A549 (cell line): ENCODE data around the gene KCNIP4.

Experiments
- CTCF ChIP-seq: fragments of >200 bp; sonication (Bioruptor Twin); formaldehyde crosslinking; IDR thresholded peaks from 3 replicates; pipeline ENCODE4 v1.5.1; 2016
- EP300 ChIP-seq, 2 experiments: fragments of >200 bp; sonication (Bioruptor Twin); formaldehyde crosslinking; IDR thresholded peaks; 2 replicates in 1 of 2; 3 replicates in 1 of 2; pipeline ENCODE4 v1.6.1; 2016 to 2017
- FOSL2 ChIP-seq, 2 experiments: fragments of 450-650 bp in 1 of 2; fragments of >200 bp in 1 of 2; sonication (Bioruptor Twin) in 1 of 2; formaldehyde crosslinking; IDR thresholded peaks; 2 replicates each; pipeline versions ENCODE4 v1.5.0 to v1.6.1; 2016 to 2020; ENCODE audit warnings: mild to moderate bottlenecking in 1 of 2, moderate library complexity in 1 of 2
- KDM5A ChIP-seq: fragments of 200-600 bp; sonication (generic); IDR thresholded peaks from 2 replicates; pipeline ENCODE4 v1.6.1; 2016; ENCODE audit warnings: antibody characterized with exemption, mild to moderate bottlenecking
- MYC ChIP-seq: IDR thresholded peaks from 2 replicates; pipeline ENCODE4 v1.6.1; 2012; ENCODE audit warnings: mild to moderate bottlenecking, inconsistent platforms, low read length, improper control_type of control experiment, borderline replicate concordance
- POLR2AphosphoS2 ChIP-seq: conservative IDR thresholded peaks from 2 replicates; pipeline ENCODE4 v1.6.1; 2012; ENCODE audit warnings: low read length, improper control_type of control experiment, inconsistent platforms
- RCOR1 ChIP-seq: fragments of 150-350 bp; IDR thresholded peaks from 2 replicates; pipeline ENCODE4 v1.6.1; 2014; ENCODE audit warnings: antibody characterized with exemption, low read length, low read depth
- RFX5 ChIP-seq: fragments of 450-650 bp; IDR thresholded peaks from 2 replicates; pipeline ENCODE4 v1.7.1; 2014; ENCODE audit warnings: antibody characterized with exemption, mild to moderate bottlenecking, moderate library complexity
- TP53 ChIP-seq: fragments of 250-450 bp; sonication (Bioruptor Pico); IDR thresholded peaks from 2 replicates; pipeline ENCODE4 v1.5.0; 2021; ENCODE audit warnings: mild to moderate bottlenecking, moderate library complexity
- USF2 ChIP-seq: fragments of 450-650 bp; IDR thresholded peaks from 2 replicates; pipeline ENCODE4 v1.6.1; 2014; ENCODE audit warnings: antibody characterized with exemption

GRCh38 chr4:21716531-21716930 lies 232.0 kb downstream of the KCNIP4 start:
- no peak for TF ChIP-seq CTCF
- TF ChIP-seq TP53 (CRISPR knock-in tag), result no peak
- no peak for TF ChIP-seq RCOR1
- no peak for TF ChIP-seq POLR2AphosphoS2
- no peak for TF ChIP-seq MYC
- TF ChIP-seq RFX5, result no peak
- TF ChIP-seq KDM5A, result no peak
- TF ChIP-seq USF2, result no peak
- TF ChIP-seq FOSL2 (IDR thresholded peaks at IDR 0.05), result no peak
- TF ChIP-seq FOSL2 (CRISPR knock-in tag; IDR thresholded peaks at IDR 0.05), result 0 out of 2 replicates have a peak, but pooled peaks have one; percentile 11
- no peak for TF ChIP-seq EP300 (IDR thresholded peaks at IDR 0.05)
